ENCODE results near the gene ANKRD12. TPM values are rescaled to one million over a fixed set of nuclear protein-coding genes. Genes with fewer than 3 reads are reported as not detected.

The ANKRD12 gene
- total and polyA plus RNA-seq, 10 of the 15 experiments (the other 5 are each of a cell fraction or from before 2014, with no cell fraction given) = 5.9 to 45.7 (median 20.2) TPM

DNA sequence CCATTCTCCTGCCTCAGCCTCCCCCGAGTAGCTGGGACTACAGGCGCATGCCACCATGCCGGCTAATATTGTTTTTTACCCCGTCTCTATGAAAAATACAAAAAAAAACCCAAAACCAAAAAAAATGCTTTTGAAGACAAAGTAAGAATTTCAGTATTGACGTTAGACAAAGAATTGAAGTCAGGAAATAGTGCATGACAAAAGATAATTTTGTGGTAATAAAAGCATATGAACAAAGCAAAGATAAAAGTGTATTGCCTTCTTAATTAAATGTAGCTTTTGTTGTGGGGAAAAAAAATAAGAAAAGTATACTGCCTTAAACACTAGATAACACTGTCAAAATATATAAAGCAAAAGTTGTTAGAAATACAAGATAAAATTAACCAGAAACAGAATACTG, 86.8 kb downstream of the ANKRD12 start:
- H3K4me2 ChIP-seq (ENCODE audit: control insufficient read depth, insufficient read depth) = no peak overlapping the region
- TF ChIP-seq IKZF1 (conservative IDR thresholded peaks at IDR 0.05) (no peak), ATF7 (IDR thresholded peaks at IDR 0.05; ENCODE audit: low read depth) (no peak)
- H3K36me3 ChIP-seq (ENCODE audit: control insufficient read depth in 2 of 2, insufficient read depth in 2 of 2, low read length in 1 of 2) = peaks cover 0 to 18% of the 10 kb centered on the region in 2 experiments; a peak in 2 of 4 replicates
- no TSS peak for BruUV-seq (replicated peaks)
- no peaks in the 10 kb centered on the region for H3K4me1 ChIP-seq (ENCODE audit: control insufficient read depth, insufficient read depth, low read length)
- no peak for DNase-seq (ENCODE audit: low read depth, low spot score)
- intact Hi-C loops (cut with micrococcal nuclease; ENCODE audit: unreplicated experiment) (loop anchor here (2.0 kb wide), 1 partner anchor 23 kb away; no protein-coding TSS in a partner anchor), in situ Hi-C loops (cut with MboI) (no loop called here)
- no peaks in the 10 kb centered on the region for H3K9me3 ChIP-seq (replicated peaks; ENCODE audit: control insufficient read depth, insufficient read depth, low read length)
- SMC1A ChIA-PET (ENCODE audit: uncharacterized antibody, unreplicated experiment) = interaction anchor here (0.5 kb wide), 1 partner anchor 25 kb away, joined by 3 read pairs; no protein-coding TSS in a partner anchor
- CTCF ChIA-PET = no interaction called here
- POLR2A ChIA-PET = no interaction called here
- RAD21 ChIA-PET (ENCODE audit: unreplicated experiment) = no interaction called here
- no peaks in the 10 kb centered on the region for H3K79me2 ChIP-seq (ENCODE audit: control insufficient read depth, insufficient read depth, low read length)
- no peak for FAIRE-seq
- H3K9ac ChIP-seq (ENCODE audit: control insufficient read depth, insufficient read depth, low read length) = no peak overlapping the region
- no peak for ATAC-seq
- H3K4me3 ChIP-seq = no peak overlapping the region
- 100% methylated on average over 5 of the region's 5 CpGs for WGBS (ENCODE audit: insufficient coverage, insufficient replicate concordance, low lambda C conversion rate, missing lambda C conversion rate)
- no peak overlapping the region for H2AFZ ChIP-seq (ENCODE audit: control insufficient read depth, low read depth, low read length)
- no peaks in the 10 kb centered on the region for H3K27me3 ChIP-seq (replicated peaks in 1 of 2; ENCODE audit: control insufficient read depth in 2 of 2, insufficient read depth in 2 of 2, low read length in 1 of 2)
- H3K27ac ChIP-seq (ENCODE audit: control insufficient read depth, insufficient read depth) = no peak overlapping the region
- H4K20me1 ChIP-seq (ENCODE audit: control insufficient read depth, insufficient read depth) = no peaks in the 10 kb centered on the region

DNA sequence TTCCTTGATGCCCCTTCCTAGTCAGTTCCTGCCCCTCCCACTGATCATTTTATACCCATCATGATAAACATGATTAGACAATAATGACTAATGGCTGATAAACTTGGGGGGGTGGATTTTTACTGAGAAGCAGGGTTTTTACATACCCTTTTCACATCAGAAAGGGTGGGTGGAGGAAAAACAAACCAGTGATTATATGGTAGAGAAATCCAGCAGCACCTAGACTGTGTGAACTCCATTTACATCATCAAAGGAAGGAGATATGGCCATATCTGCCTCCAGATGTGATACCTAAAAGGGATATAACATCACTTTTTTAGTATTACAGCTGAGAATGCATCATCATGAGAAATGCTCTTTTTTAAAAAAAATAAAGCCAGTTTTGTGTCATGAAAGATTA, 89.9 kb downstream of the ANKRD12 start:
- Histone ChIP-seq H4K20me1 (ENCODE audit: control insufficient read depth, insufficient read depth) (no peaks in the 10 kb centered on the region), H3K9me3 (replicated peaks; ENCODE audit: control insufficient read depth, insufficient read depth, low read length) (peaks cover 2% of the 10 kb centered on the region; the same call in 1 of the 3 replicates), H3K4me2 (ENCODE audit: control insufficient read depth, insufficient read depth) (no peak overlapping the region), H3K4me3 (no peak overlapping the region), H3K27ac (ENCODE audit: control insufficient read depth, insufficient read depth) (no peak overlapping the region), H3K9ac (ENCODE audit: control insufficient read depth, insufficient read depth, low read length) (no peak overlapping the region), H3K36me3 (ENCODE audit: control insufficient read depth in 2 of 2, insufficient read depth in 2 of 2, low read length in 1 of 2) (peaks cover 0 to 16% of the 10 kb centered on the region in 2 experiments; a peak in 2 of 4 replicates), H2AFZ (ENCODE audit: control insufficient read depth, low read depth, low read length) (no peak overlapping the region), H3K4me1 (ENCODE audit: control insufficient read depth, insufficient read depth, low read length) (no peaks in the 10 kb centered on the region), H3K27me3 (replicated peaks in 1 of 2; ENCODE audit: control insufficient read depth in 2 of 2, insufficient read depth in 2 of 2, low read length in 1 of 2) (no peaks in the 10 kb centered on the region), H3K79me2 (ENCODE audit: control insufficient read depth, insufficient read depth, low read length) (no peaks in the 10 kb centered on the region; the same call in none of the 2 replicates)
- TF ChIP-seq RUNX3 (IDR thresholded peaks at IDR 0.05; ENCODE audit: low read length) (no peak), WRNIP1 (IDR thresholded peaks at IDR 0.05; ENCODE audit: borderline replicate concordance, low read depth, low read length) (no peak), SIX5 (IDR thresholded peaks at IDR 0.05; ENCODE audit: low read depth, low read length, severe bottlenecking) (no peak), BACH1 (IDR thresholded peaks at IDR 0.05; ENCODE audit: borderline replicate concordance) (no peak), NFIC (IDR thresholded peaks at IDR 0.05; ENCODE audit: low read depth, low read length) (no peak), TCF12 (IDR thresholded peaks at IDR 0.05; ENCODE audit: low read depth, low read length) (no peak), POLR2AphosphoS5 (IDR thresholded peaks at IDR 0.05; ENCODE audit: low read length) (no peak), GABPA (IDR thresholded peaks at IDR 0.05; ENCODE audit: low read depth) (no peak), SMAD1 (IDR thresholded peaks at IDR 0.05; ENCODE audit: low read depth, partially characterized antibody) (no peak), RAD21 (IDR thresholded peaks at IDR 0.05; ENCODE audit: insufficient read depth, low read depth, low read length) (no peak), ZNF384 (IDR thresholded peaks at IDR 0.05; ENCODE audit: borderline replicate concordance, low read depth, low read length) (no peak)
- TF ChIP-seq, protein P1, sequence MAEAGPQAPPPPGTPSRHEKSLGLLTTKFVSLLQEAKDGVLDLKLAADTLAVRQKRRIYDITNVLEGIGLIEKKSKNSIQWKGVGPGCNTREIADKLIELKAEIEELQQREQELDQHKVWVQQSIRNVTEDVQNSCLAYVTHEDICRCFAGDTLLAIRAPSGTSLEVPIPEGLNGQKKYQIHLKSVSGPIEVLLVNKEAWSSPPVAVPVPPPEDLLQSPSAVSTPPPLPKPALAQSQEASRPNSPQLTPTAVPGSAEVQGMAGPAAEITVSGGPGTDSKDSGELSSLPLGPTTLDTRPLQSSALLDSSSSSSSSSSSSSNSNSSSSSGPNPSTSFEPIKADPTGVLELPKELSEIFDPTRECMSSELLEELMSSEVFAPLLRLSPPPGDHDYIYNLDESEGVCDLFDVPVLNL (IDR thresholded peaks at IDR 0.05; ENCODE audit: low read depth, low read length) = no peak
- DNase-seq (ENCODE audit: low read depth, low spot score) (no peak), FAIRE-seq (no peak), ATAC-seq (no peak)
- ChIA-PET SMC1A (ENCODE audit: uncharacterized antibody, unreplicated experiment) (no interaction called here), POLR2A (no interaction called here), RAD21 (ENCODE audit: unreplicated experiment) (no interaction called here), CTCF (no interaction called here)
- BruUV-seq (replicated peaks) = no TSS peak
- intact Hi-C loops (cut with micrococcal nuclease; ENCODE audit: unreplicated experiment) = no loop called here
- in situ Hi-C loops (cut with MboI) = no loop called here

All from GM12878 (cell line).